PC-9 (cell line): ENCODE measurements around the gene RAB4B. TPM values are rescaled to one million over a fixed set of nuclear protein-coding genes. Genes with fewer than 3 reads are reported as not detected.

Source experiments
- BruUV-seq: library from RNA; stranded (reverse); fragments of 400-500 nt; replicated peaks from 2 replicates; lab custom pipeline; 2021; lab: Mats Ljungman, UMichigan
- CTCF ChIA-PET: fragments of 300-600 bp; sonication (Branson Sonifier 250); formaldehyde crosslinking; loops from one replicate; lab custom pipeline; 2022; ENCODE audit warnings: antibody characterized with exemption; lab: Charles Lee
- POLR2A ChIA-PET: fragments of 300-600 bp; sonication (Branson Sonifier 250); formaldehyde crosslinking; loops from one replicate; lab custom pipeline; 2022; ENCODE audit warnings: antibody characterized with exemption; ENCODE audit not compliant: unreplicated experiment; lab: Charles Lee
- DNase-seq, 2 experiments: peaks; one replicate each; pipeline versions ENCODE4 v3.0.0 to v3.0.0-alpha.2; 2015 to 2022; ENCODE audit warnings: mixed read lengths in 1 of 2
- H2AFZ ChIP-seq: fragments of 200-600 bp; sonication (generic); 2 replicates; pipeline ENCODE4 v1.8.1; 2017; ENCODE audit warnings: antibody characterized with exemption
- H3F3A ChIP-seq: fragments of 200-600 bp; sonication (generic); 2 replicates; pipeline ENCODE4 v1.8.1; 2017; ENCODE audit warnings: antibody characterized with exemption, mild to moderate bottlenecking, low read depth; ENCODE audit not compliant: insufficient read depth
- H3K27ac ChIP-seq: fragments of 200-600 bp; sonication (generic); 2 replicates; pipeline ENCODE4 v1.6.1; 2016; ENCODE audit warnings: mixed run types
- H3K27me3 ChIP-seq: fragments of 200-600 bp; sonication (generic); 2 replicates; pipeline ENCODE4 v1.6.1; 2016; ENCODE audit warnings: low read depth, mixed run types; ENCODE audit not compliant: insufficient read depth
- H3K36me3 ChIP-seq: fragments of 200-600 bp; sonication (generic); 2 replicates; pipeline ENCODE4 v1.6.1; 2016; ENCODE audit warnings: low read depth, mixed run types
- H3K4me1 ChIP-seq: fragments of 200-600 bp; sonication (generic); replicated peaks from 2 replicates; pipeline ENCODE4 v1.6.1; 2016; ENCODE audit warnings: mixed run types; ENCODE audit not compliant: insufficient read depth
- H3K4me2 ChIP-seq: fragments of 200-600 bp; sonication (generic); 2 replicates; pipeline ENCODE4 v1.6.1; 2017; ENCODE audit warnings: mixed run types
- H3K4me3 ChIP-seq: fragments of 200-600 bp; sonication (generic); 2 replicates; pipeline ENCODE4 v1.6.1; 2016; ENCODE audit warnings: mixed run types
- H3K79me2 ChIP-seq: fragments of 200-600 bp; sonication (generic); 2 replicates; pipeline ENCODE4 v1.6.1; 2017; ENCODE audit warnings: low read depth, mixed run types
- H3K9me2 ChIP-seq: fragments of 200-600 bp; sonication (generic); 2 replicates; pipeline ENCODE4 v1.8.1; 2017; ENCODE audit warnings: mild to moderate bottlenecking; ENCODE audit not compliant: insufficient read depth
- H3K9me3 ChIP-seq: fragments of 200-600 bp; sonication (generic); 2 replicates; pipeline ENCODE4 v1.8.1; 2016; ENCODE audit warnings: low read depth; ENCODE audit not compliant: insufficient read depth
- H4K20me1 ChIP-seq: fragments of 200-600 bp; sonication (generic); 2 replicates; pipeline ENCODE4 v1.8.1; 2017; ENCODE audit not compliant: insufficient read depth
- EZH2 ChIP-seq: fragments of 200-600 bp; sonication (generic); IDR thresholded peaks from 2 replicates; pipeline ENCODE4 v1.8.0; 2017; ENCODE audit warnings: antibody characterized with exemption, low read depth
- intact Hi-C: fragments of 100-400 bp; cut with micrococcal nuclease; formaldehyde crosslinking; loops from one replicate; pipeline ENCODE4 v1.10.0; 2022; ENCODE audit not compliant: unreplicated experiment
- total RNA-seq: library from RNA; stranded (reverse); gene quantifications from 2 replicates; pipeline ENCODE4 v1.2.3, GENCODE V29; 2021
- TF ChIP-seq, protein P1 (sequence below): fragments of 200-600 bp; sonication (generic); conservative IDR thresholded peaks from 2 replicates; pipeline ENCODE4 v1.6.1; 2017; ENCODE audit warnings: mixed run types, antibody characterized with exemption, mild to moderate bottlenecking, moderate library complexity

Gene RAB4B
- total RNA-seq, 1 experiment from 2014 or later: 22.2 TPM

DNA sequence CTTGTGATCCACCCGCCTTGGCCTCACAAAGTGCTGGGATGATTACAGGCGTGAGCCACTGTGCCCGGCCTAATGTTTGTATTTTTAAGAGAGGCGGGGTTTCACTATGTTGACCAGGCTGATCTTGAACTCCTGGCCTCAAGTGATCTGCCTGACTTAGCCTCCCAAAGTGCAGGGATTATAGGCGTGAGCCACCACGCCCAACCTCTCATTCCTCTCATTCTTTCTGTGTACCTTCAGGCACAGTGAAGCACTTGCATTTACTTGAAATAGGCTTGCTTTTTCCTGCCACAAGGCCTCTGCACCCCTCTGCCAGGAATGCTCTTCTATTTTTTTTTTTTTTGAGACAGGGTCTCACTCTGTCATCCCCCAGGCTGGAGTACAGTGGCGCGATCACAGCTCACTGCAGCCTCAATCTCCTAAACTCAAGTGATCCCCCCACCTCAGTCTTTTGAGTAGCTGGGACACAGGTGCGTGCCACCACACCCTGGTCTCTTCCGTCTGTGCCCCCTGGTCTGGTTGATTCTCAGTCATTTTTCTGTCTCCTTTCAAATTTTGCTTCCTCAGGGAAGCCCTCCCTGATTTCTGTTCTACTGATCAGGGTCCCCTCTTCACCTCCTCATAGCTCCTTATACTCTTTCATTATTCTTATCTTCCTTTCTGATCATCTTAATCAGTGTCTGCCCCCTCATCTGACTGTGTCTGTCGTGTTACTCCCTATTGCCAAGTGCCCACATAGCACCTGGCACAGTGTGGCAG, 42.9 kb upstream of the RAB4B start:
- POLR2A ChIA-PET: interaction anchor here (0.5 to 1.4 kb wide), 6 partner anchors 15 to 62 kb away, joined by 3 to 10 read pairs (median 6); partner anchors contain the start of genes ACTMAP, COQ8B, ITPKC and NUMBL
- H3K27me3 ChIP-seq: no peaks in the 10 kb centered on the region
- H3K4me3 ChIP-seq: no peak overlapping the region
- H3K4me1 ChIP-seq: peaks cover 15% of the 10 kb centered on the region
- TF ChIP-seq, protein P1, sequence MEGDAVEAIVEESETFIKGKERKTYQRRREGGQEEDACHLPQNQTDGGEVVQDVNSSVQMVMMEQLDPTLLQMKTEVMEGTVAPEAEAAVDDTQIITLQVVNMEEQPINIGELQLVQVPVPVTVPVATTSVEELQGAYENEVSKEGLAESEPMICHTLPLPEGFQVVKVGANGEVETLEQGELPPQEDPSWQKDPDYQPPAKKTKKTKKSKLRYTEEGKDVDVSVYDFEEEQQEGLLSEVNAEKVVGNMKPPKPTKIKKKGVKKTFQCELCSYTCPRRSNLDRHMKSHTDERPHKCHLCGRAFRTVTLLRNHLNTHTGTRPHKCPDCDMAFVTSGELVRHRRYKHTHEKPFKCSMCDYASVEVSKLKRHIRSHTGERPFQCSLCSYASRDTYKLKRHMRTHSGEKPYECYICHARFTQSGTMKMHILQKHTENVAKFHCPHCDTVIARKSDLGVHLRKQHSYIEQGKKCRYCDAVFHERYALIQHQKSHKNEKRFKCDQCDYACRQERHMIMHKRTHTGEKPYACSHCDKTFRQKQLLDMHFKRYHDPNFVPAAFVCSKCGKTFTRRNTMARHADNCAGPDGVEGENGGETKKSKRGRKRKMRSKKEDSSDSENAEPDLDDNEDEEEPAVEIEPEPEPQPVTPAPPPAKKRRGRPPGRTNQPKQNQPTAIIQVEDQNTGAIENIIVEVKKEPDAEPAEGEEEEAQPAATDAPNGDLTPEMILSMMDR: no peak
- no peak for TF ChIP-seq EZH2
- no peaks in the 10 kb centered on the region for H3K79me2 ChIP-seq
- peak overlapping the region; percentile 45; the same call in 1 of the 2 replicates for H3K4me2 ChIP-seq
- intact Hi-C loops: no loop called here
- CTCF ChIA-PET: interaction anchor here (0.6 kb wide), 1 partner anchor 20 kb away, joined by 3 read pairs; no protein-coding TSS in a partner anchor
- H3K36me3 ChIP-seq: peaks cover 12% of the 10 kb centered on the region; the same call in 1 of the 2 replicates
- H3K9me3 ChIP-seq: no peaks in the 10 kb centered on the region
- H4K20me1 ChIP-seq: no peaks in the 10 kb centered on the region
- BruUV-seq: no TSS peak
- H3F3A ChIP-seq: peaks cover 20% of the 10 kb centered on the region
- peak overlapping the region; percentile 65 for H3K27ac ChIP-seq
- no peak overlapping the region for H2AFZ ChIP-seq
- no peaks in the 10 kb centered on the region for H3K9me2 ChIP-seq
- DNase-seq: peak in 1 of 2 experiments; percentile 37

DNA sequence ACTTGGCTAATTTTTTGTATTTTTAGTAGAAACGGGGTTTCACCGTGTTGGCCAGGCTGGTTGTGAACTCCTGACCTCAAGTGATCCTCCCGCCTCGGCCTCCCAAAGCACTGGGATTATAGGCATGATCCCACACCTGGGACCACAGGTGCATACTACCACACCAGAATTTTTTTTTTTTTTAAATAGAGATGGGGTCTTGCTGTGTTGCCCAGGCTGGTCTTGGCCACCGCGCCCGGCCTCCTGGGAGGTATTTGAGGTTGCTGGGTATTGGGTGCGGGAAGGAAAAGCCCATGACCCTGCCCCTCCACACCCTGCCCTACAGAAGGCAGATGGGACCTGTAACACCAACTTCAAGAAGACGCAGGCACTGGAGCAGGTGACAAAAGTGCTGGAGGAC, 41.4 kb upstream of the RAB4B start:
- H3K9me3 ChIP-seq: no peaks in the 10 kb centered on the region
- no peaks in the 10 kb centered on the region for H3K79me2 ChIP-seq
- no peak for DNase-seq
- BruUV-seq: no TSS peak
- no peak overlapping the region for H2AFZ ChIP-seq
- no peak overlapping the region for H3K4me3 ChIP-seq
- H3F3A ChIP-seq: peaks cover 31% of the 10 kb centered on the region
- no peak for TF ChIP-seq EZH2
- TF ChIP-seq, protein P1: no peak
- POLR2A ChIA-PET: interaction anchor here (0.7 to 1.4 kb wide), 4 partner anchors 12 to 271 kb away, joined by 5 to 10 read pairs (median 6); partner anchors contain the start of genes ACTMAP and BLVRB
- peaks cover 12% of the 10 kb centered on the region; the same call in 1 of the 2 replicates for H3K36me3 ChIP-seq
- no peaks in the 10 kb centered on the region for H3K27me3 ChIP-seq
- no peaks in the 10 kb centered on the region; the same call in 1 of the 2 replicates for H4K20me1 ChIP-seq
- intact Hi-C loops: loop anchor here (1.0 kb wide), 2 partner anchors 14 to 17 kb away; partner anchors contain the start of gene ACTMAP
- H3K4me1 ChIP-seq: peaks cover 15% of the 10 kb centered on the region
- CTCF ChIA-PET: no interaction called here
- H3K9me2 ChIP-seq: no peaks in the 10 kb centered on the region
- peak overlapping the region; percentile 65 for H3K27ac ChIP-seq
- H3K4me2 ChIP-seq: no peak overlapping the region

DNA sequence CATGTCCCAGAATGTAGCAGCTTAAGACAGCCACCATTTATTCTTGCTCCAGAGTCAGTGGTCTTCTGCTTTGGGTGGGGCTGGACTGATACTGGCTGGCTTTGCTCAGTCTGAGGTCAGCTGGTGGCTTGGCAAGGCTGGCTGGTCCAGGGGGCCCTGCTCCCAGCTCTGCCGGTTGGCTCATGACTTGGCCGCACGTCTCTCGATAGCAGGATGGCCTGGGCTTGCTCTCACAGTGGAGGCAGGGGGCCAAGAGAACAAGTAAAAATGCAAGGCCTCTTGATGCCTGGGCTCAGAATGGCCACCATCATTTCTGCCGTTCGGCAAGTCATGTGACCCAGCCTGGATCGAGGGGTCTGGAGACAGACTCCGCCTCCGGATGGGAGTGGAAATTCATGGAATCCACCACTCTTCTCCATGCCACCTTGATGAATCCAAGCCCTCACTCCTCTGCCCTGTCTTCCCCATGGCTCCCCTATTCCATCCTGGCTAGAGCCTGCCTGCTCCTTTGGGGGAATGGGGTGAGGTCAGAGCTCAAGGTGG, 40.9 kb upstream of the RAB4B start:
- H2AFZ ChIP-seq: no peak overlapping the region
- peaks cover 12% of the 10 kb centered on the region; the same call in 1 of the 2 replicates for H3K36me3 ChIP-seq
- CTCF ChIA-PET: no interaction called here

More for the DNA sequence above, 40.9 kb upstream of the RAB4B start:
- no peaks in the 10 kb centered on the region for H3K79me2 ChIP-seq
- no peaks in the 10 kb centered on the region for H3K9me3 ChIP-seq
- no peaks in the 10 kb centered on the region; the same call in 1 of the 2 replicates for H4K20me1 ChIP-seq
- BruUV-seq: no TSS peak
- POLR2A ChIA-PET: interaction anchor here (0.6 kb wide), 1 partner anchor 526 kb away, joined by 3 read pairs; no protein-coding TSS in a partner anchor
- no peak for DNase-seq
- no peak overlapping the region for H3K4me2 ChIP-seq
- H3K27me3 ChIP-seq: no peaks in the 10 kb centered on the region
- H3F3A ChIP-seq: peaks cover 31% of the 10 kb centered on the region
- no peaks in the 10 kb centered on the region for H3K9me2 ChIP-seq
- H3K27ac ChIP-seq: no peak overlapping the region
- no peak for TF ChIP-seq EZH2
- TF ChIP-seq, protein P1: no peak
- peaks cover 15% of the 10 kb centered on the region for H3K4me1 ChIP-seq
- H3K4me3 ChIP-seq: no peak overlapping the region
- intact Hi-C loops: no loop called here
